Left lung (tissue), 10 donors: Measurements from ENCODE around the gene PSMC3IP. TPM values are rescaled to one million over a fixed set of nuclear protein-coding genes. Genes with fewer than 3 reads are reported as not detected.
"Not testable (repeated sequence)": the region's sequence is repeated elsewhere in the genome, so short reads cannot be mapped to it uniquely, and the experiment has no call there.

Source experiments
- ATAC-seq: fragments of 200-7000 bp; cut with Tn5 transposase; one replicate; pipeline ENCODE4 v1.9.1; 2020; ENCODE audit warnings: moderate library complexity
- DNase-seq, 4 donors: peaks; one replicate each; pipeline ENCODE4 v3.0.0-alpha.2; 2013 to 2020
- H3K27ac ChIP-seq, 2 donors: fragments of 200-600 bp; sonication (generic) in 1 of 2; one replicate each; pipeline versions ENCODE4 v1.5.0 to v1.8.0; 2020 to 2021
- H3K27me3 ChIP-seq, 2 donors: fragments of 200-600 bp; sonication (generic) in 1 of 2; one replicate each; pipeline versions ENCODE4 v1.5.0 to v1.8.0; 2020 to 2021
- H3K36me3 ChIP-seq, 2 donors: fragments of 200-600 bp; sonication (generic) in 1 of 2; one replicate each; pipeline versions ENCODE4 v1.5.0 to v1.8.0; 2020 to 2021
- H3K4me1 ChIP-seq, 2 donors: fragments of 200-600 bp; one replicate each; pipeline ENCODE4 v1.8.0; 2021
- H3K4me3 ChIP-seq, 2 donors: fragments of 200-600 bp; sonication (generic) in 1 of 2; one replicate each; pipeline versions ENCODE4 v1.5.0 to v1.8.0; 2020 to 2021; ENCODE audit warnings: mild to moderate bottlenecking in 1 of 2
- H3K9me3 ChIP-seq, 2 donors: fragments of 200-600 bp; sonication (generic) in 1 of 2; one replicate each; pipeline versions ENCODE4 v1.5.0 to v1.8.0; 2020 to 2021
- CTCF ChIP-seq, 2 donors: fragments of 200-600 bp; sonication (generic) in 1 of 2; IDR thresholded peaks; one replicate each; pipeline versions ENCODE4 v1.5.0 to v1.8.0; 2021; ENCODE audit warnings: antibody characterized with exemption in 2 of 2
- intact Hi-C, 2 donors: fragments of 100-400 bp; cut with DNase I; formaldehyde crosslinking; loops; one replicate each; pipeline versions ENCODE4 v1.11.2 to v1.14.2; 2022
- polyA plus RNA-seq, 6 donors: library from polyadenylated mRNA; unstranded; fragments of 120-200 nt; gene quantifications; one replicate each; pipeline ENCODE4 v1.2.1, GENCODE V29; 2013; ENCODE audit not compliant: insufficient read length in 6 of 6
- total RNA-seq, 2 donors: library from RNA; stranded (reverse); fragmentation: NEBNext Ultra II Directional; extraction: Animal tissue kit (Norgen Biotek cat#: 25700); gene quantifications; one replicate each; pipeline ENCODE4 v1.2.1, GENCODE V29; 2021
- donor health status: DM: no; HTN: yes; CAD: no.
- donor health status: DM: no; HTN: no; CAD: no.

The PSMC3IP gene
- total and polyA plus RNA-seq, 8 donors, result 6.5 to 21.4 (median 18.4) TPM

- Histone ChIP-seq H3K9me3 (no peaks in the 10 kb centered on the region), H3K27me3 (no peaks in the 10 kb centered on the region), H3K4me3 (no peak overlapping the region), H3K36me3 (peaks cover 0 to 26% of the 10 kb centered on the region in 2 donors), H3K27ac (no peak overlapping the region), H3K4me1 (no peaks in the 10 kb centered on the region)
- TF ChIP-seq CTCF (IDR thresholded peaks at IDR 0.05), result no peak
- intact Hi-C loops, result no loop called here
- ATAC-seq, result peak; percentile 95
- DNase-seq, result peak in 2 of 4 donors; percentile 26 to 49
These were observed 41.1 kb upstream of the PSMC3IP start for GRCh38 chr17:42618442-42619150.

DNA sequence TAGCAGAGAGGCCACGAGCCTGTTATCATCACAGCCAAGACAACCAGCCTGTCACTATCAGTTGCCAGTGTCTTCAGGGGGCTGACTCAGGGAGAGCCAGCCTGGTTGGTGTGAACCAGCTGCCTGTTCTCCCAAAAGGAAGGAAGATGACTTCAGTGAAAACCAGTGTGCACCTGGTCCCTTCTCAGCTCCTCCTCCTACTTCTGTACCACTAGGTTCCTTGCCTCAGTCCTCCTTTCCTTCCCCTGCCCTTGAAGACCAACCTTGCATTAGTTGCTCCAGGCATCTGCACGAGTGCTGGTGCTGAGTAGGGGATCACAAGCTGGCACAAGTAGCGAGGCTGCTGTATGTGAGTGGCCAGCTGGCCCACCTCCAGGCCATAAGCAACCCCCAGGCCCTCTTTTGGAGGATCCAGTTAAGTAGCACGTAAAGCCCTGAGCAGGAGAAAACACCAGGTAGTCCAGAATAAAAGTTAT lies 40.5 kb upstream of the PSMC3IP start:
- intact Hi-C loops, result no loop called here
- TF ChIP-seq CTCF (IDR thresholded peaks at IDR 0.05), result no peak
- Histone ChIP-seq H3K4me1 (no peaks in the 10 kb centered on the region), H3K36me3 (peaks cover 0 to 32% of the 10 kb centered on the region in 2 donors), H3K4me3 (no peak overlapping the region), H3K27ac (no peak overlapping the region), H3K9me3 (no peaks in the 10 kb centered on the region), H3K27me3 (no peaks in the 10 kb centered on the region)
- no peak for DNase-seq
- no peak for ATAC-seq

- Histone ChIP-seq H3K4me1 (peaks cover 0 to 13% of the 10 kb centered on the region in 2 donors), H3K36me3 (peaks cover 0 to 47% of the 10 kb centered on the region in 2 donors), H3K9me3 (no peaks in the 10 kb centered on the region), H3K4me3 (no peak overlapping the region), H3K27me3 (no peaks in the 10 kb centered on the region), H3K27ac (no peak overlapping the region)
- no peak for TF ChIP-seq CTCF (IDR thresholded peaks at IDR 0.05)
- intact Hi-C loops, result no loop called here
- DNase-seq (no peak), ATAC-seq (no peak)
These were observed 36.3 kb upstream of the PSMC3IP start for GRCh38 chr17:42613699-42614295.

DNA sequence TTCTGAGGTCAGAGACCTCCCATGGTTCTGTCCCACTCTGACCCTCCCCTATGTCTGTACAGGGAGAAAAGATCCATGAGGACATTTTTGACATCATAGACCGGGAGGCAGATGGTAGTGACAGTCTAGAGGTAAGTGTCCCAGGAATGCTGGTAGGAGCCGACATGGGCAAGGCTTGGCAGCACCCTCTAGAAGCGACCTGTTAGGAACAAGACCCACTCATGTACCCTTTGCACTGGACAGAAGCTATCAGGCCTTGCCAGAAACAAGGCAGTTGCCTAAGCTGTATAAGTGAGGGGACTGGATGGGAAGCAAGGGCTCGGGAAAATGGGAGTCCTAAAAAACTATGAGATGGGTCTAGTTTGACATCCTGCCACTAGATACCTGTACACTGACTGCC lies 34.5 kb upstream of the PSMC3IP start:
- Histone ChIP-seq H3K27ac (no peak overlapping the region), H3K4me1 (peaks cover 12 to 29% of the 10 kb centered on the region in 2 donors), H3K4me3 (no peak overlapping the region), H3K36me3 (peaks cover 0 to 47% of the 10 kb centered on the region in 2 donors), H3K9me3 (no peaks in the 10 kb centered on the region), H3K27me3 (no peaks in the 10 kb centered on the region)
- intact Hi-C loops, result no loop called here
- TF ChIP-seq CTCF (IDR thresholded peaks at IDR 0.05), result no peak
- DNase-seq, result no peak
- no peak for ATAC-seq

GRCh38 chr17:42609814-42610801 lies 32.6 kb upstream of the PSMC3IP start:
- Histone ChIP-seq H3K4me3 (peak overlapping the region; percentile 96 to 99), H3K27ac (peak overlapping the region; percentile 80 to 93), H3K4me1 (peaks cover 12 to 46% of the 10 kb centered on the region in 2 donors), H3K36me3 (peaks cover 0 to 36% of the 10 kb centered on the region in 2 donors)
- H3K9me3 ChIP-seq, H3K27me3 ChIP-seq, intact Hi-C loops: not testable (repeated sequence)
- ATAC-seq, result peak; percentile 35
- peak in 1 of 4 donors; percentile 83 for DNase-seq
